Ovary (tissue), 9 donors: ENCODE measurements around the gene MOXD1. TPM values are rescaled to one million over a fixed set of nuclear protein-coding genes. Genes with fewer than 3 reads are reported as not detected.

ENCODE experiments used
- DNase-seq, 5 donors: peaks; one replicate each; pipeline ENCODE4 v3.0.0-alpha.2; 2019 to 2020
- H3K27ac ChIP-seq, 2 donors: fragments of 200-600 bp; one replicate each; pipeline versions ENCODE4 v1.5.1 to v1.8.0; 2019 to 2022
- H3K27me3 ChIP-seq: fragments of 200-600 bp; one replicate; pipeline ENCODE4 v1.8.0; 2022
- H3K36me3 ChIP-seq: fragments of 200-600 bp; sonication (generic); one replicate; pipeline ENCODE4 v1.5.1; 2019
- H3K4me1 ChIP-seq: one replicate; pipeline ENCODE4 v1.8.1; 2013; ENCODE audit warnings: mild to moderate bottlenecking, moderate library complexity; ENCODE audit not compliant: insufficient read depth
- H3K4me3 ChIP-seq: fragments of 200-600 bp; sonication (generic); one replicate; pipeline ENCODE4 v1.5.1; 2017
- H3K9me3 ChIP-seq, 2 donors: fragments of 200-600 bp in 1 of 2; sonication (generic) in 1 of 2; one replicate each; pipeline versions ENCODE4 v1.5.1 to v1.8.1; 2013 to 2019; ENCODE audit warnings: mild to moderate bottlenecking in 1 of 2, moderate library complexity in 1 of 2
- EP300 ChIP-seq: sonication (generic); formaldehyde crosslinking; IDR thresholded peaks from one replicate; pipeline ENCODE4 v1.6.1; 2017; ENCODE audit warnings: antibody characterized with exemption
- POLR2A ChIP-seq: fragments of 450-650 bp; IDR thresholded peaks from one replicate; pipeline ENCODE4 v1.6.1; 2017; ENCODE audit warnings: antibody characterized with exemption, mild to moderate bottlenecking, moderate library complexity
- WGBS, 3 donors: extraction: QIAGEN DNeasy Blood & Tissue Kit in 1 of 3; methylation state at CpG; one replicate each; pipeline versions ENCODE4 v1.1.5 to v1.1.7; 2013 to 2017; 5-methylcytosine and 5-hydroxymethylcytosine counted together
- intact Hi-C, 4 donors: fragments of 100-400 bp; cut with DNase I; formaldehyde crosslinking; loops; one replicate each; pipeline versions ENCODE4 v1.11.0 to v1.15.1; 2022 to 2023
- polyA plus RNA-seq, 2 donors: library from polyadenylated mRNA; stranded (reverse); fragments of 200-250 nt in 1 of 2; fragments of 350-450 nt in 1 of 2; fragmentation: Illumina TruSeq in 1 of 2; extraction: RNeasy Lipid Tissue Mini Kit (QIAGEN cat#74804) in 1 of 2; gene quantifications; one replicate each; pipeline ENCODE4 v1.2.3, GENCODE V29; 2013 to 2014
- total RNA-seq, 7 donors: library from RNA; depleted of rRNA in 2 of 7; stranded (reverse); fragments of >200 nt in 2 of 7; fragmentation: NEBNext Ultra II Directional in 3 of 7; extraction: Animal tissue kit (Norgen Biotek cat#: 25700) in 3 of 7; gene quantifications; one replicate each; pipeline versions ENCODE4 v1.1.0 to v1.2.4, GENCODE V29; 2016 to 2023
- TF ChIP-seq, protein P1 (sequence below), 3 donors: fragments of 450-650 bp in 2 of 3; fragments of 200-600 bp in 1 of 3; IDR thresholded peaks; one replicate each; pipeline versions ENCODE4 v1.5.1 to v1.8.0; 2016 to 2022; ENCODE audit warnings: antibody characterized with exemption in 3 of 3, mild to moderate bottlenecking in 1 of 3
- donor health status: DM: no; HTN: no; CAD: no; lungs with moderate emphysema.
- donor health status: DM: no; HTN: no; CAD: no.
- donor health status: Bipolar disorder and iron deficiency.
- donor health status: DM: yes; HTN: yes; CAD: no.
- donor health status: DM: no; HTN: no; CAD: no.
- donor health status: DM: yes; HTN: yes; CAD: no.

Gene MOXD1
- total and polyA plus RNA-seq, 9 donors: 0.31 to 4.2 (median 0.77) TPM

DNA sequence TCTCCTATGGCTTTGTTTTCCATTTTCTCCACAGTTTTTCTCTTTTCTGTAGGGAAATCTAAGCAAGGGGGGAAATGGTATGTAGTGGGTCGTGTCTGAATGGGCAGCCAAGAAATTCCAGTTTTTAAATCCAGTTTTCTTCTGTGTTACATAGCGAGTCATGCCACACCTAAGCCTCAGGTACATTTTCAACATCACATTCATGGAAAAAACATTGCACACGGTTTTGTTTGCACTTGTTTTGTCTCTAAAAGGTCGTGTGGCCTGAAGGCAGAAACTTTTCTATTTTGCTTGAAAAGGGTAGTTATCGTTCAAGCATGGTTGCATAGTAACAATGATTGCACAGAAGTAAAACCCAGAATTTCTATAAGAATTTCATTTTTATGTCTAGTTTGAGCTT, 70.5 kb downstream of the MOXD1 start:
- no peak overlapping the region for H3K27ac ChIP-seq
- H3K4me1 ChIP-seq: no peaks in the 10 kb centered on the region
- intact Hi-C loops: no loop called here
- no peaks in the 10 kb centered on the region for H3K36me3 ChIP-seq
- H3K4me3 ChIP-seq: no peak overlapping the region
- 71 to 78% (median 76%) methylated on average over 5 of the region's 5 CpGs for WGBS, 3 donors
- no peak for DNase-seq
- TF ChIP-seq, protein P1, sequence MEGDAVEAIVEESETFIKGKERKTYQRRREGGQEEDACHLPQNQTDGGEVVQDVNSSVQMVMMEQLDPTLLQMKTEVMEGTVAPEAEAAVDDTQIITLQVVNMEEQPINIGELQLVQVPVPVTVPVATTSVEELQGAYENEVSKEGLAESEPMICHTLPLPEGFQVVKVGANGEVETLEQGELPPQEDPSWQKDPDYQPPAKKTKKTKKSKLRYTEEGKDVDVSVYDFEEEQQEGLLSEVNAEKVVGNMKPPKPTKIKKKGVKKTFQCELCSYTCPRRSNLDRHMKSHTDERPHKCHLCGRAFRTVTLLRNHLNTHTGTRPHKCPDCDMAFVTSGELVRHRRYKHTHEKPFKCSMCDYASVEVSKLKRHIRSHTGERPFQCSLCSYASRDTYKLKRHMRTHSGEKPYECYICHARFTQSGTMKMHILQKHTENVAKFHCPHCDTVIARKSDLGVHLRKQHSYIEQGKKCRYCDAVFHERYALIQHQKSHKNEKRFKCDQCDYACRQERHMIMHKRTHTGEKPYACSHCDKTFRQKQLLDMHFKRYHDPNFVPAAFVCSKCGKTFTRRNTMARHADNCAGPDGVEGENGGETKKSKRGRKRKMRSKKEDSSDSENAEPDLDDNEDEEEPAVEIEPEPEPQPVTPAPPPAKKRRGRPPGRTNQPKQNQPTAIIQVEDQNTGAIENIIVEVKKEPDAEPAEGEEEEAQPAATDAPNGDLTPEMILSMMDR (IDR thresholded peaks at IDR 0.05): no peak
- TF ChIP-seq POLR2A (no peak), EP300 (no peak)
- H3K27me3 ChIP-seq: no peaks in the 10 kb centered on the region
- H3K9me3 ChIP-seq: no peaks in the 10 kb centered on the region

DNA sequence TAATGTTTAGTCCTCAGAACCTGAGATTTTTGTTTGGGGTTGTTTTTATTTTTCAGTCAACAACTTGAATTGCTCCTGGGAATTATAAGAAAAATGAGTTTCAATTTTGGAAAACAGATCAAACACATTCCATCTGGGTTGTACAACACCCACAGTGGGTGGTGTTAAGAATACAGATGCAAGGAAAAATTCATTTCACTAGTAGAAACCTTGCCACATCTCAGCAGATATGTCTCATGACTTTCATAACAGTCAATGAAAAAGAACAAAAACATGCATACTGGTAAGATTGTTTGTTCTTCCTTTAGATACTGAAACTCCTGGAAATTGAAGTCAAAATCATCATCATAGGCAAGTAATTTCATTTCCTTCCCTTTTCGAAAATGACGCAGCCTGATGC, 78.9 kb downstream of the MOXD1 start:
- Histone ChIP-seq H3K4me1 (no peaks in the 10 kb centered on the region), H3K9me3 (no peaks in the 10 kb centered on the region), H3K36me3 (no peaks in the 10 kb centered on the region), H3K4me3 (no peak overlapping the region), H3K27me3 (no peaks in the 10 kb centered on the region), H3K27ac (no peak overlapping the region)
- intact Hi-C loops: no loop called here
- WGBS, 3 donors: 82 to 92% (median 85%) methylated on average over 2 of the region's 2 CpGs
- no peak for DNase-seq
- TF ChIP-seq EP300 (no peak), POLR2A (no peak)
- TF ChIP-seq, protein P1 (IDR thresholded peaks at IDR 0.05): no peak

DNA sequence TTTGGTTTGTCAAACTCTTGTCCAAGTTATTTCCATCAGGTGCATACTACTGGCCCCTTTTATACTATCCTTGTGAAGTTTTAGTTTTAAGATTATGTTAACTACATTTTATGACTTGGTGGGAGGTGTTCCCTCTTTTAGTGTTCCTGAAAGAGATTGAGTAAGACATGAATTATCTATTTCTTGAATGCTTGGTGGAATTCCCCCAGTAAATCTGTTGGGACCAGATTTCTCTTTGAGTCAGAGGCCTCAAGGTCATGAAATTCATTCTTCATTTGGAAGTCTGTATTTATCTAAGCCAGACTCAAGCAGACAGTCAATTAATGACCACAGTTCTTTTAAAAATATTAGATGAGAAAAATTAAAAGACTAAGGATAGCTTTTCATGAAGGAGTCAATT, 81.3 kb downstream of the MOXD1 start:
- H3K4me3 ChIP-seq: no peak overlapping the region
- no peaks in the 10 kb centered on the region for H3K4me1 ChIP-seq
- H3K27me3 ChIP-seq: no peaks in the 10 kb centered on the region
- no peaks in the 10 kb centered on the region for H3K9me3 ChIP-seq
- no peak for DNase-seq
- no peak for TF ChIP-seq EP300
- no peak for TF ChIP-seq POLR2A
- TF ChIP-seq, protein P1 (IDR thresholded peaks at IDR 0.05): no peak
- H3K27ac ChIP-seq: no peak overlapping the region
- H3K36me3 ChIP-seq: no peaks in the 10 kb centered on the region
- intact Hi-C loops: no loop called here

DNA sequence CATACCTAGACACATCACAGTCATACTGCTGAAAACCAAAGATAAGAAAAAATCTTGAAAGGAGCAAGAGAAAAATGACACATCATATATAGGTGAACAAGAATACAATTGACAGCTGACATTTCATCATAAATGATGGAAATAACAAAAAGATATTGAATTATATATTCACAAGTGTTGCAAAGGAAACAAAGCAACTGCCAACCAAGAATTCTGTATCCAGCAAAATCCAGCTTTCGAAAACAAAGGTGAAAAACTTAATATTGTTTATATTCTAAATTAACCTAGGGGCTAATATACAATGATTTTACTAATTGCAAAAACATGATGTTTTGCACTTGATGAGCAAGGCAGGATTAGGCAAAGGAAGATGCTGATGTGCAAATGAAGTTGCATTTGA, 84.3 kb downstream of the MOXD1 start:
- Histone ChIP-seq H3K4me3 (no peak overlapping the region), H3K27ac (no peak overlapping the region), H3K9me3 (no peaks in the 10 kb centered on the region), H3K4me1 (no peaks in the 10 kb centered on the region), H3K27me3 (no peaks in the 10 kb centered on the region), H3K36me3 (no peaks in the 10 kb centered on the region)
- no peak for DNase-seq
- no peak for TF ChIP-seq EP300
- no peak for TF ChIP-seq POLR2A
- TF ChIP-seq, protein P1 (IDR thresholded peaks at IDR 0.05): no peak
- intact Hi-C loops: no loop called here
- WGBS, 3 donors: 91 to 94% (median 93%) methylated on average over 1 of the region's 1 CpG

DNA sequence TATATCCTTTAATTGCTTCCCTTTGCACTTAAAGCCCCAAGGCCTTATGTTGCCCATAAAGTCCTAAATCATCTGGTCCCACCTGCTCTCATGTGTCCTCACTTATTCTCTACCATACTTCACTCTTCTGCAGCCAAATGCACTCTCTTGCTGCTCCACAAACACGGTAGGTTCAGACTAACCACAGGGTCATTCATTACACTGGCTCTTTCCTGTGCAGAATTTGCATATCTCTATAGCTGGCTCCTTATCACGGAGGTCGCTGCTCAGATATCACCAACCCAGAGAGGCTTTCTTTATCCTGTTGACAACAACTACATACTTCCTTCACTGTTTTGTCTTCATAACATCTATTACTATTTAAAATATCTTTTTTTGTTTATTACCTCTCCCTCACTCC, 86.8 kb downstream of the MOXD1 start:
- 52 to 70% (median 64%) methylated on average over 3 of the region's 3 CpGs for WGBS, 3 donors
- intact Hi-C loops: no loop called here
- H3K27ac ChIP-seq: no peak overlapping the region
- H3K4me3 ChIP-seq: no peak overlapping the region
- no peaks in the 10 kb centered on the region for H3K9me3 ChIP-seq
- no peaks in the 10 kb centered on the region for H3K27me3 ChIP-seq
- no peaks in the 10 kb centered on the region for H3K36me3 ChIP-seq
- TF ChIP-seq, protein P1 (IDR thresholded peaks at IDR 0.05): no peak
- no peak for TF ChIP-seq POLR2A
- TF ChIP-seq EP300: no peak
- no peak for DNase-seq
- H3K4me1 ChIP-seq: no peaks in the 10 kb centered on the region
